Left lung (tissue), 10 donors: Measurements from ENCODE around the gene SEBOX. TPM values are rescaled to one million over a fixed set of nuclear protein-coding genes. Genes with fewer than 3 reads are reported as not detected.

Source experiments
- ATAC-seq: fragments of 200-7000 bp; cut with Tn5 transposase; one replicate; pipeline ENCODE4 v1.9.1; 2020; ENCODE audit warnings: moderate library complexity
- DNase-seq, 4 donors: peaks; one replicate each; pipeline ENCODE4 v3.0.0-alpha.2; 2013 to 2020
- H3K27ac ChIP-seq, 2 donors: fragments of 200-600 bp; sonication (generic) in 1 of 2; one replicate each; pipeline versions ENCODE4 v1.5.0 to v1.8.0; 2020 to 2021
- H3K27me3 ChIP-seq, 2 donors: fragments of 200-600 bp; sonication (generic) in 1 of 2; one replicate each; pipeline versions ENCODE4 v1.5.0 to v1.8.0; 2020 to 2021
- H3K36me3 ChIP-seq, 2 donors: fragments of 200-600 bp; sonication (generic) in 1 of 2; one replicate each; pipeline versions ENCODE4 v1.5.0 to v1.8.0; 2020 to 2021
- H3K4me1 ChIP-seq, 2 donors: fragments of 200-600 bp; one replicate each; pipeline ENCODE4 v1.8.0; 2021
- H3K4me3 ChIP-seq, 2 donors: fragments of 200-600 bp; sonication (generic) in 1 of 2; one replicate each; pipeline versions ENCODE4 v1.5.0 to v1.8.0; 2020 to 2021; ENCODE audit warnings: mild to moderate bottlenecking in 1 of 2
- H3K9me3 ChIP-seq, 2 donors: fragments of 200-600 bp; sonication (generic) in 1 of 2; one replicate each; pipeline versions ENCODE4 v1.5.0 to v1.8.0; 2020 to 2021
- CTCF ChIP-seq, 2 donors: fragments of 200-600 bp; sonication (generic) in 1 of 2; IDR thresholded peaks; one replicate each; pipeline versions ENCODE4 v1.5.0 to v1.8.0; 2021; ENCODE audit warnings: antibody characterized with exemption in 2 of 2
- intact Hi-C, 2 donors: fragments of 100-400 bp; cut with DNase I; formaldehyde crosslinking; loops; one replicate each; pipeline versions ENCODE4 v1.11.2 to v1.14.2; 2022
- polyA plus RNA-seq, 6 donors: library from polyadenylated mRNA; unstranded; fragments of 120-200 nt; gene quantifications; one replicate each; pipeline ENCODE4 v1.2.1, GENCODE V29; 2013; ENCODE audit not compliant: insufficient read length in 6 of 6
- total RNA-seq, 2 donors: library from RNA; stranded (reverse); fragmentation: NEBNext Ultra II Directional; extraction: Animal tissue kit (Norgen Biotek cat#: 25700); gene quantifications; one replicate each; pipeline ENCODE4 v1.2.1, GENCODE V29; 2021
- donor health status: DM: no; HTN: yes; CAD: no.
- donor health status: DM: no; HTN: no; CAD: no.

Gene SEBOX
- total and polyA plus RNA-seq, 8 donors: not detected

GRCh38 chr17:28370035-28370743 lies 5.2 kb upstream of the SEBOX start, which contains the start of gene VTN:
Gene VTN (minus strand): TSS chr17:28370307. CDS start chr17:28370203, 104 bp downstream.
- TF ChIP-seq CTCF (IDR thresholded peaks at IDR 0.05): no peak
- H3K4me1 ChIP-seq: peaks cover 7 to 32% of the 10 kb centered on the region in 2 donors
- intact Hi-C loops: no loop called here
- H3K27me3 ChIP-seq: peaks cover 0 to 37% of the 10 kb centered on the region in 2 donors
- H3K4me3 ChIP-seq: peak within 1 kb of the TSS; percentile 21 to 49
- H3K27ac ChIP-seq: peak within 1 kb of the TSS; percentile 37 to 58
- H3K9me3 ChIP-seq: no peaks in the 10 kb centered on the region
- DNase-seq: no peak
- peaks cover 0 to 1% of the 10 kb centered on the region in 2 donors for H3K36me3 ChIP-seq
- ATAC-seq: peak; percentile 30

GRCh38 chr17:28369684-28370034 lies 4.7 kb upstream of the SEBOX start:
- intact Hi-C loops: no loop called here
- H3K4me3 ChIP-seq: no peak overlapping the region
- H3K36me3 ChIP-seq: peaks cover 0 to 7% of the 10 kb centered on the region in 2 donors
- TF ChIP-seq CTCF (IDR thresholded peaks at IDR 0.05): no peak
- peaks cover 7 to 32% of the 10 kb centered on the region in 2 donors for H3K4me1 ChIP-seq
- no peak for ATAC-seq
- H3K9me3 ChIP-seq: no peaks in the 10 kb centered on the region
- peaks cover 0 to 37% of the 10 kb centered on the region in 2 donors for H3K27me3 ChIP-seq
- no peak for DNase-seq
- H3K27ac ChIP-seq: no peak overlapping the region

GRCh38 chr17:28368915-28369683 lies 4.1 kb upstream of the SEBOX start:
- Histone ChIP-seq H3K27ac (no peak overlapping the region), H3K36me3 (peaks cover 0 to 12% of the 10 kb centered on the region in 2 donors), H3K4me1 (peaks cover 7 to 32% of the 10 kb centered on the region in 2 donors), H3K27me3 (peaks cover 0 to 36% of the 10 kb centered on the region in 2 donors), H3K9me3 (no peaks in the 10 kb centered on the region), H3K4me3 (no peak overlapping the region)
- no peak for ATAC-seq
- no peak for DNase-seq
- intact Hi-C loops: no loop called here
- no peak for TF ChIP-seq CTCF (IDR thresholded peaks at IDR 0.05)

GRCh38 chr17:28368306-28368831 lies 3.4 kb upstream of the SEBOX start:
- peaks cover 0 to 20% of the 10 kb centered on the region in 2 donors for H3K36me3 ChIP-seq
- ATAC-seq: no peak

More at GRCh38 chr17:28368306-28368831, 3.4 kb upstream of the SEBOX start:
- H3K4me1 ChIP-seq: peaks cover 7 to 32% of the 10 kb centered on the region in 2 donors
- H3K27ac ChIP-seq: no peak overlapping the region
- TF ChIP-seq CTCF (IDR thresholded peaks at IDR 0.05): no peak
- no peaks in the 10 kb centered on the region for H3K9me3 ChIP-seq
- DNase-seq: no peak
- H3K4me3 ChIP-seq: no peak overlapping the region
- intact Hi-C loops: no loop called here
- H3K27me3 ChIP-seq: peaks cover 0 to 29% of the 10 kb centered on the region in 2 donors
